Measurements from ENCODE around the gene TBX6. TPM values are rescaled to one million over a fixed set of nuclear protein-coding genes. Genes with fewer than 3 reads are reported as not detected.

TBX6 gene
- total RNA-seq, 1 experiment from 2014 or later: 5.1 TPM

GRCh38 chr16:30052671-30053372, 38.9 kb downstream of the TBX6 start (continued):
- TF ChIP-seq ERG (CRISPR knock-in tag; IDR thresholded peaks at IDR 0.05): no peak
- TF ChIP-seq USF1 (CRISPR knock-in tag; IDR thresholded peaks at IDR 0.05): 0 out of 2 replicates have a peak, but pooled peaks have one; percentile 51
- TF ChIP-seq CREM (CRISPR knock-in tag; IDR thresholded peaks at IDR 0.05): 0 out of 2 replicates have a peak, but pooled peaks have one; percentile 32
- peak; percentile 43; the same call in 1 of the 2 replicates for TF ChIP-seq ZNF263 (CRISPR knock-in tag; IDR thresholded peaks at IDR 0.05; ENCODE audit: low read depth)
- peak; percentile 98 for TF ChIP-seq MAX (CRISPR knock-in tag; IDR thresholded peaks at IDR 0.05)
- TF ChIP-seq ATF6 (CRISPR knock-in tag; IDR thresholded peaks at IDR 0.05): no peak
- TF ChIP-seq HMGXB4 (CRISPR knock-in tag; IDR thresholded peaks at IDR 0.05): peak; percentile 42; the same call in 1 of the 2 replicates
- TF ChIP-seq TEAD1 (CRISPR knock-in tag; IDR thresholded peaks at IDR 0.05): peak; percentile 88; the same call in 1 of the 2 replicates
- no peak for TF ChIP-seq RORB (CRISPR knock-in tag; IDR thresholded peaks at IDR 0.05)
- peak; percentile 76 for TF ChIP-seq MYBL2 (CRISPR knock-in tag; IDR thresholded peaks at IDR 0.05)
- peak; percentile 83; the same call in 1 of the 2 replicates for TF ChIP-seq FOXP4 (CRISPR knock-in tag; IDR thresholded peaks at IDR 0.05)
- 0 out of 2 replicates have a peak, but pooled peaks have one; percentile 63 for TF ChIP-seq ESRRA (CRISPR knock-in tag; IDR thresholded peaks at IDR 0.05; ENCODE audit: borderline replicate concordance)
- TF ChIP-seq TCF7 (CRISPR knock-in tag; IDR thresholded peaks at IDR 0.05; ENCODE audit: low read depth): 0 out of 2 replicates have a peak, but pooled peaks have one; percentile 19
- peak; percentile 92 for TF ChIP-seq E2F4 (CRISPR knock-in tag; IDR thresholded peaks at IDR 0.05; ENCODE audit: borderline replicate concordance, low read depth)

- Mint-ChIP-seq H3K36me3 (no peaks in the 10 kb centered on the region), H3K4me1 (peaks cover 14% of the 10 kb centered on the region), H3K27ac (0 out of 2 replicates have a peak overlapping the region, but pooled peaks have one; percentile 93), H3K4me3 (peak overlapping the region; percentile 52), H3K9me3 (no peaks in the 10 kb centered on the region), H3K27me3 (ENCODE audit: low read depth) (peaks cover 40% of the 10 kb centered on the region)
- TF ChIP-seq NR2C2 (CRISPR knock-in tag; IDR thresholded peaks at IDR 0.05): no peak
- DNase-seq (ENCODE audit: low spot score) (no peak), ATAC-seq (no peak)
- CTCF ChIA-PET: interaction anchor here (0.6 to 1.0 kb wide), 3 partner anchors 19 to 550 kb away, joined by 3 to 4 read pairs (median 4); no protein-coding TSS in a partner anchor
- POLR2A ChIA-PET: no interaction called here
These were observed 40.2 kb downstream of the TBX6 start for GRCh38 chr16:30051518-30051917.

Measured in WTC11 (cell line).